Measurements from ENCODE around the gene EGLN2.
"Not testable (repeated sequence)": the region's sequence is repeated elsewhere in the genome, so short reads cannot be mapped to it uniquely, and the experiment has no call there.

The EGLN2 gene

GRCh38 chr19:40759352-40759751, 39.6 kb upstream of the EGLN2 start:
- H3K9ac ChIP-seq (ENCODE audit: low read depth in 1 of 2, low read length in 2 of 2) = no peak overlapping the region
- peaks cover 13 to 27% of the 10 kb centered on the region in 2 donors for H3K4me1 ChIP-seq (ENCODE audit: control insufficient read depth in 1 of 2, insufficient read depth in 2 of 2, low read length in 2 of 2)
- no peaks in the 10 kb centered on the region for H3K9me3 ChIP-seq (ENCODE audit: control insufficient read depth in 1 of 2, low read length in 2 of 2)
- H3K36me3 ChIP-seq (ENCODE audit: control insufficient read depth in 1 of 2, insufficient read depth in 2 of 2, low read length in 2 of 2) = peaks cover 52 to 87% of the 10 kb centered on the region in 2 donors
- H3K27me3 ChIP-seq (ENCODE audit: control insufficient read depth in 1 of 2, insufficient read depth in 2 of 2, low read length in 2 of 2) = no peaks in the 10 kb centered on the region
- no peak overlapping the region for H3K4me3 ChIP-seq (ENCODE audit: low read depth in 1 of 2, low read length in 2 of 2)
- no peak overlapping the region for H3K27ac ChIP-seq (ENCODE audit: low read depth, low read length)

DNA sequence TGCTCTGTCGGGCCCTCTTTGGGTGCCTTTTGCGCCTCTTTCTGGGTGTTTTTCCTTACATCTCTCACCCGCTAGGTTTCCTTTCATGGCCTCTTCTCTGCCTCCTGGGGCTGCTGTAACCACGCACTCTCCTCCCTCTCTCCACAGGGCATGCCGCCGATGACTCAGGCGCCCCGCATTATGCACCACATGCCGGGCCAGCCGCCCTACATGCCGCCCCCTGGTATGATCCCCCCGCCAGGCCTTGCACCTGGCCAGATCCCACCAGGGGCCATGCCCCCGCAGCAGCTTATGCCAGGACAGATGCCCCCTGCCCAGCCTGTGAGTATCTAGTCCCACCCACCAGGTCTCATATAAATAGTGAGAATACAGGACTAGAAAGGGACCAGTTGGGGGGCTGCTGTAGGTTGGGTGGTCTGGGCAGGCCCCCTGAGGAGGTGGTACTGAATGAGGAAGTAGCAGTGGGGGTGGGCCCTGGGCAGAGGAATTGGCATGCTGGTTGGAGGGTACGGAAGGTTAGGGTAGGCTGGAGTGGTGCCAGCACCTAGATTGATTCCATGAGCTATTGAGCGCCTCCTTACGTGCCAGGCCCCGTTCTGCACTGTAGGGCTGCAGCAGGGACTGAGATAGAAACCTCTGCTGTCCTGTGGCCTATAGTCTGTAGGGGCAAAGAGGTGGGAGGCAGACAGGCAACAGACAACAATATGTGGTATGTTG, 36.1 kb upstream of the EGLN2 start:
- no peak overlapping the region for H3K9ac ChIP-seq (ENCODE audit: low read depth in 1 of 2, low read length in 2 of 2)
- no peaks in the 10 kb centered on the region for H3K27me3 ChIP-seq (ENCODE audit: control insufficient read depth in 1 of 2, insufficient read depth in 2 of 2, low read length in 2 of 2)
- H3K36me3 ChIP-seq (ENCODE audit: control insufficient read depth in 1 of 2, insufficient read depth in 2 of 2, low read length in 2 of 2) = peaks cover 66 to 89% of the 10 kb centered on the region in 2 donors
- H3K4me1 ChIP-seq (ENCODE audit: control insufficient read depth in 1 of 2, insufficient read depth in 2 of 2, low read length in 2 of 2) = no peaks in the 10 kb centered on the region
- H3K4me3 ChIP-seq (ENCODE audit: low read depth in 1 of 2, low read length in 2 of 2) = no peak overlapping the region
- no peak overlapping the region for H3K27ac ChIP-seq (ENCODE audit: low read depth, low read length)
- H3K9me3 ChIP-seq (ENCODE audit: control insufficient read depth in 1 of 2, low read length in 2 of 2) = no peaks in the 10 kb centered on the region

DNA sequence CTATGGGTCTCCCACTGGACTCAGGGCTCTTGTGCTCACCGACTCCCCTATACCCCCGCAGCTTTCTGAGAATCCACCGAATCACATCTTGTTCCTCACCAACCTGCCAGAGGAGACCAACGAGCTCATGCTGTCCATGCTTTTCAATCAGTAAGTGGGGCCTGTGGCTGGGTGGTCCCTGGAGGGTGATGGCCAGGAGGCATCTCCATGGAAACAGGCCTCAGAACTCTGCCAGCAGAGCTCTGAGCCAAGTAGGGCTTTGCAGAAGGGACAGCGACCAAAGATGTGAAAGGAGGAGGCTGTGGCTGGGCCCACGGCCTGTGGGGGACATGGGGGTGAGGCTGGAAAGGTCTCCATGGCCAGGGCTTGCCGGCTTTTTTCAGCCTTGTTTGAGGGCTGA, 35.5 kb upstream of the EGLN2 start:
- Histone ChIP-seq H3K27me3 (ENCODE audit: control insufficient read depth in 1 of 2, insufficient read depth in 2 of 2, low read length in 2 of 2) (no peaks in the 10 kb centered on the region), H3K9ac (ENCODE audit: low read depth in 1 of 2, low read length in 2 of 2) (no peak overlapping the region), H3K36me3 (ENCODE audit: control insufficient read depth in 1 of 2, insufficient read depth in 2 of 2, low read length in 2 of 2) (peaks cover 63 to 83% of the 10 kb centered on the region in 2 donors), H3K4me3 (ENCODE audit: low read depth in 1 of 2, low read length in 2 of 2) (no peak overlapping the region), H3K27ac (ENCODE audit: low read depth, low read length) (no peak overlapping the region), H3K9me3 (ENCODE audit: control insufficient read depth in 1 of 2, low read length in 2 of 2) (no peaks in the 10 kb centered on the region), H3K4me1 (ENCODE audit: control insufficient read depth in 1 of 2, insufficient read depth in 2 of 2, low read length in 2 of 2) (no peaks in the 10 kb centered on the region)

GRCh38 chr19:40763963-40764362, 35.0 kb upstream of the EGLN2 start:
- no peak overlapping the region for H3K9ac ChIP-seq (ENCODE audit: low read depth in 1 of 2, low read length in 2 of 2)
- no peaks in the 10 kb centered on the region for H3K27me3 ChIP-seq (ENCODE audit: control insufficient read depth in 1 of 2, insufficient read depth in 2 of 2, low read length in 2 of 2)
- H3K36me3 ChIP-seq (ENCODE audit: control insufficient read depth in 1 of 2, insufficient read depth in 2 of 2, low read length in 2 of 2) = peaks cover 66 to 79% of the 10 kb centered on the region in 2 donors
- H3K27ac ChIP-seq (ENCODE audit: low read depth, low read length) = no peak overlapping the region
- H3K4me3 ChIP-seq (ENCODE audit: low read depth in 1 of 2, low read length in 2 of 2) = no peak overlapping the region
- H3K9me3 ChIP-seq (ENCODE audit: control insufficient read depth in 1 of 2, low read length in 2 of 2) = no peaks in the 10 kb centered on the region
- no peaks in the 10 kb centered on the region for H3K4me1 ChIP-seq (ENCODE audit: control insufficient read depth in 1 of 2, insufficient read depth in 2 of 2, low read length in 2 of 2)

GRCh38 chr19:40766385-40766784, 32.6 kb upstream of the EGLN2 start:
- not testable (repeated sequence) for H3K9me3 ChIP-seq (ENCODE audit: control insufficient read depth in 1 of 2, low read length in 2 of 2); H3K4me1 ChIP-seq (ENCODE audit: control insufficient read depth in 1 of 2, insufficient read depth in 2 of 2, low read length in 2 of 2); H3K27ac ChIP-seq (ENCODE audit: low read depth, low read length); H3K4me3 ChIP-seq (ENCODE audit: low read depth in 1 of 2, low read length in 2 of 2); H3K9ac ChIP-seq (ENCODE audit: low read depth in 1 of 2, low read length in 2 of 2); H3K27me3 ChIP-seq (ENCODE audit: control insufficient read depth in 1 of 2, insufficient read depth in 2 of 2, low read length in 2 of 2)
- H3K36me3 ChIP-seq (ENCODE audit: control insufficient read depth in 1 of 2, insufficient read depth in 2 of 2, low read length in 2 of 2) = peaks cover 47 to 55% of the 10 kb centered on the region in 2 donors

- Histone ChIP-seq H3K4me3 (ENCODE audit: low read depth in 1 of 2, low read length in 2 of 2) (no peak overlapping the region), H3K9me3 (ENCODE audit: control insufficient read depth in 1 of 2, low read length in 2 of 2) (peaks cover 0 to 5% of the 10 kb centered on the region in 2 donors), H3K4me1 (ENCODE audit: control insufficient read depth in 1 of 2, insufficient read depth in 2 of 2, low read length in 2 of 2) (no peaks in the 10 kb centered on the region), H3K27me3 (ENCODE audit: control insufficient read depth in 1 of 2, insufficient read depth in 2 of 2, low read length in 2 of 2) (no peaks in the 10 kb centered on the region), H3K36me3 (ENCODE audit: control insufficient read depth in 1 of 2, insufficient read depth in 2 of 2, low read length in 2 of 2) (peaks cover 25 to 30% of the 10 kb centered on the region in 2 donors), H3K9ac (ENCODE audit: low read depth in 1 of 2, low read length in 2 of 2) (no peak overlapping the region), H3K27ac (ENCODE audit: low read depth, low read length) (no peak overlapping the region)
These were observed 30.1 kb upstream of the EGLN2 start for GRCh38 chr19:40768869-40769268.

DNA sequence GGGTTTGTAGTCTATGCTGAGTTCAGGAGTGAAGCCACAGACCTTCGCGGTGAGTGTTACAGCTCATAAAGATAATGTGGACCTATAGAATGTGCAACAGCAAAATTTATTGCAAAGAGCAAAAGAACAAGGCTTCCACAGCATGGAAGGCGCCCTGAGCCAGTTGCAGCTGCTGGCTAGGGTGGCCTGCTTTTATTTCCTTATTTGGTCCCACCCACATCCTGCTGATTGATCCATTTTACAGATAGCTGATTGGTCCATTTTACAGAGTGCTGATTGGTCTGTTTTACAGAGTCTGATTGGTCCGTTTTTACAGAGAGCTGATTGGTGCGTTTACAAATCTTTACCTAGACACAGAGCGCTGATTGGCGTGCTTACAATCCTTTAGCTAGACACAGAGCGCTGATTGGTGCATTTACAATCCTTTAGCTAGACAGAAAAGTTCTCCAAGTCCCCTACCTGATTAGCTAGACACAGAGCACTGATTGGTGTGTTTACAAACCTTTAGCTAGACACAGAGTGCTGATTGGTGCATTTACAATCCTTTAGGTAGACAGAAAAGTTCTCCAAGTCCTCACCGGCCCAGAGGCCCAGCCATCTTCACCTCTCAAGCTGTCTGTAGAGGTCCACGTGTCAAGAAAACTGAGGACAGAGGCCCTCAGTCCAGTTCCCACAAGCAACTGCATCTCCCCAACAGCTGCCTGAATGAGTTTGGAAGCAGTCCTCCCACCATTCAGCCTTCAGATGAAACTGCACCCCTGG, 27.7 kb upstream of the EGLN2 start:
- H3K36me3 ChIP-seq (ENCODE audit: control insufficient read depth in 1 of 2, insufficient read depth in 2 of 2, low read length in 2 of 2); H3K4me3 ChIP-seq (ENCODE audit: low read depth in 1 of 2, low read length in 2 of 2); H3K9me3 ChIP-seq (ENCODE audit: control insufficient read depth in 1 of 2, low read length in 2 of 2); H3K27ac ChIP-seq (ENCODE audit: low read depth, low read length); H3K4me1 ChIP-seq (ENCODE audit: control insufficient read depth in 1 of 2, insufficient read depth in 2 of 2, low read length in 2 of 2); H3K27me3 ChIP-seq (ENCODE audit: control insufficient read depth in 1 of 2, insufficient read depth in 2 of 2, low read length in 2 of 2); H3K9ac ChIP-seq (ENCODE audit: low read depth in 1 of 2, low read length in 2 of 2): not testable (repeated sequence)

DNA sequence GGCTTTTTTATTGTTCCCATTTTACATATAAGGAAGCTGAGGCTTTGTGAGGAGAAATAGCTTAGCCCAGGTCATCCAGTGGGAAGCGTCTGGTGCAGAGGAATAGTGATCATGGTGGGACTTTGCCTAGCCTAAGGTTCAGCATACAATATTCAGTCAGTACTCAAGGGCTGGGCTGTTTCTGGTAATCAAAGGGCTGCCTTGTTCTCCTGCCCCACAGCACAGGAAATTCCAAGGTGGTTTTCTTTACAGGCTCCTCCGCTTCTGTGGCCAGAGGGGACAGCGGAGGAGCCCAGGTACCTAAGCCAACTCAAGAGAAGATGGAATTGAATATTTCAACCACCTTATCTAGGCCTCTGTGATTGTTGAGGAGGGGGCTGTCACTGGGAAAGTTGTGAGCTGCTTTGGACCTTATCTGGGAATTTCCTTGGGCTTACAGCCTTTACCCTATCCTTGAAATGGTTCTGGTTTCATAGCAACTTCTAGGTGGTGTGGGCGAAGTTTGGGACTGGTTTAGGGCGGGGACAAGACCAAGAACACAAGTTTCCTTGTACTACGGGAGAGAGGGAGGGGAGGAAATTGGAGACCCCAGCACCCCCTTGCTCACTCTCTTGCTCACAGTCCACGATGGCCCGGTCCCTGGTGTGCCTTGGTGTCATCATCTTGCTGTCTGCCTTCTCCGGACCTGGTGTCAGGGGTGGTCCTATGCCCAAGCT, 23.9 kb upstream of the EGLN2 start, which contains the start of gene MIA:
Gene MIA (plus strand): TSS at position 606 of the 716 bp plus-strand sequence. CDS start 22 bp downstream, at position 628.
- no peaks in the 10 kb centered on the region for H3K36me3 ChIP-seq (ENCODE audit: control insufficient read depth in 1 of 2, insufficient read depth in 2 of 2, low read length in 2 of 2)
- peaks cover 12 to 15% of the 10 kb centered on the region in 2 donors for H3K4me1 ChIP-seq (ENCODE audit: control insufficient read depth in 1 of 2, insufficient read depth in 2 of 2, low read length in 2 of 2)
- no peaks in the 10 kb centered on the region for H3K27me3 ChIP-seq (ENCODE audit: control insufficient read depth in 1 of 2, insufficient read depth in 2 of 2, low read length in 2 of 2)
- no peak within 1 kb of the TSS for H3K9ac ChIP-seq (ENCODE audit: low read depth in 1 of 2, low read length in 2 of 2)
- H3K27ac ChIP-seq (ENCODE audit: low read depth, low read length) = no peak within 1 kb of the TSS
- peaks cover 0 to 5% of the 10 kb centered on the region in 2 donors for H3K9me3 ChIP-seq (ENCODE audit: control insufficient read depth in 1 of 2, low read length in 2 of 2)
- no peak within 1 kb of the TSS for H3K4me3 ChIP-seq (ENCODE audit: low read depth in 1 of 2, low read length in 2 of 2)

DNA sequence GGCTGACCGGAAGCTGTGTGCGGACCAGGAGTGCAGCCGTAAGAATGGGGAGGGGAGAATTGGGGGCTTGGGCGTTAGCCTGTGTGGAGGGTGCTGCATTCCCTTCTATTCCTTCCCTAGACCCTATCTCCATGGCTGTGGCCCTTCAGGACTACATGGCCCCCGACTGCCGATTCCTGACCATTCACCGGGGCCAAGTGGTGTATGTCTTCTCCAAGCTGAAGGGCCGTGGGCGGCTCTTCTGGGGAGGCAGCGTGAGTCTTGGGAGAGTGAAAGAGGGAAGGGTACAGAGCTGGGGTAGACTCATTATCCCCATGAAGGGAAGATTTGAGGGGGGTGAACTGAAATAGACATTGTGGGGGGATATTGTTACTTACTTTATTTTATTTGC, 23.4 kb upstream of the EGLN2 start:
- H3K4me3 ChIP-seq (ENCODE audit: low read depth in 1 of 2, low read length in 2 of 2) = no peak overlapping the region
- peaks cover 0 to 5% of the 10 kb centered on the region in 2 donors for H3K9me3 ChIP-seq (ENCODE audit: control insufficient read depth in 1 of 2, low read length in 2 of 2)
- H3K27me3 ChIP-seq (ENCODE audit: control insufficient read depth in 1 of 2, insufficient read depth in 2 of 2, low read length in 2 of 2) = no peaks in the 10 kb centered on the region
- no peak overlapping the region for H3K27ac ChIP-seq (ENCODE audit: low read depth, low read length)
- H3K36me3 ChIP-seq (ENCODE audit: control insufficient read depth in 1 of 2, insufficient read depth in 2 of 2, low read length in 2 of 2) = no peaks in the 10 kb centered on the region
- no peak overlapping the region for H3K9ac ChIP-seq (ENCODE audit: low read depth in 1 of 2, low read length in 2 of 2)
- H3K4me1 ChIP-seq (ENCODE audit: control insufficient read depth in 1 of 2, insufficient read depth in 2 of 2, low read length in 2 of 2) = peaks cover 12 to 15% of the 10 kb centered on the region in 2 donors

GRCh38 chr19:40776364-40776763, 22.6 kb upstream of the EGLN2 start:
- H3K4me1 ChIP-seq (ENCODE audit: control insufficient read depth in 1 of 2, insufficient read depth in 2 of 2, low read length in 2 of 2) = peaks cover 12 to 15% of the 10 kb centered on the region in 2 donors
- no peaks in the 10 kb centered on the region for H3K9me3 ChIP-seq (ENCODE audit: control insufficient read depth in 1 of 2, low read length in 2 of 2)
- no peaks in the 10 kb centered on the region for H3K36me3 ChIP-seq (ENCODE audit: control insufficient read depth in 1 of 2, insufficient read depth in 2 of 2, low read length in 2 of 2)
- no peaks in the 10 kb centered on the region for H3K27me3 ChIP-seq (ENCODE audit: control insufficient read depth in 1 of 2, insufficient read depth in 2 of 2, low read length in 2 of 2)
- H3K9ac ChIP-seq (ENCODE audit: low read depth in 1 of 2, low read length in 2 of 2) = no peak overlapping the region
- no peak overlapping the region for H3K27ac ChIP-seq (ENCODE audit: low read depth, low read length)
- H3K4me3 ChIP-seq (ENCODE audit: low read depth in 1 of 2, low read length in 2 of 2) = no peak overlapping the region
